Panc1 (cell line): ENCODE data around the gene OR4K17.

Experiments used
- POLR2AphosphoS5 ChIP-seq: IDR thresholded peaks from 2 replicates; pipeline ENCODE4 v1.6.1; 2012; ENCODE audit warnings: mild to moderate bottlenecking, low read depth, low read length, moderate library complexity
- TCF7L2 ChIP-seq: IDR thresholded peaks from 2 replicates; pipeline ENCODE4 v1.6.1; 2011; ENCODE audit warnings: mild to moderate bottlenecking, low read depth, low read length, inconsistent platforms
- TF ChIP-seq, protein P1 (sequence below): fragments of 450-650 bp; IDR thresholded peaks from 2 replicates; pipeline ENCODE4 v1.5.1; 2017; ENCODE audit warnings: mild to moderate bottlenecking

DNA sequence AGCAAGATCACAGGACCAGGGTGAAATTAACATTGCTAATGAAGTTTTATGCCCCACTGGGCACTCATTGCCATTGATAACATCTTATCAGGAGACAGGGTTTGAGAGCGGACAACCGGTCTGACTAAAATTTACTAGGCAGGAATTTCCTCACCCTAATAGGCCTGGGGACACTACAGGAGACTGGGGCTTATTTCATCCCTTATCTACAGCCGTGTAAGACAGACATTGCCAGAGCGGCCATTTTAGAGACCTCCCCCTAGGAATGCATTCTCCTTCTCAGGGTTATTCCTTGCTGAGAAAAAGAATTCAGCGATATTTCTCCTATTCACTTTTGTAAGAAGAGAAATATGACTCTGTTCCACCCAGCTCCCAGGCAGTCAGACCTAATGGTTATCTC lies 8.3 kb downstream of the OR4K17 start:
- TF ChIP-seq TCF7L2 (no peak), POLR2AphosphoS5 (no peak)
- TF ChIP-seq, protein P1, sequence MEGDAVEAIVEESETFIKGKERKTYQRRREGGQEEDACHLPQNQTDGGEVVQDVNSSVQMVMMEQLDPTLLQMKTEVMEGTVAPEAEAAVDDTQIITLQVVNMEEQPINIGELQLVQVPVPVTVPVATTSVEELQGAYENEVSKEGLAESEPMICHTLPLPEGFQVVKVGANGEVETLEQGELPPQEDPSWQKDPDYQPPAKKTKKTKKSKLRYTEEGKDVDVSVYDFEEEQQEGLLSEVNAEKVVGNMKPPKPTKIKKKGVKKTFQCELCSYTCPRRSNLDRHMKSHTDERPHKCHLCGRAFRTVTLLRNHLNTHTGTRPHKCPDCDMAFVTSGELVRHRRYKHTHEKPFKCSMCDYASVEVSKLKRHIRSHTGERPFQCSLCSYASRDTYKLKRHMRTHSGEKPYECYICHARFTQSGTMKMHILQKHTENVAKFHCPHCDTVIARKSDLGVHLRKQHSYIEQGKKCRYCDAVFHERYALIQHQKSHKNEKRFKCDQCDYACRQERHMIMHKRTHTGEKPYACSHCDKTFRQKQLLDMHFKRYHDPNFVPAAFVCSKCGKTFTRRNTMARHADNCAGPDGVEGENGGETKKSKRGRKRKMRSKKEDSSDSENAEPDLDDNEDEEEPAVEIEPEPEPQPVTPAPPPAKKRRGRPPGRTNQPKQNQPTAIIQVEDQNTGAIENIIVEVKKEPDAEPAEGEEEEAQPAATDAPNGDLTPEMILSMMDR, result no peak
